CD4-positive, alpha-beta T cell treated with Interleukin-21 for 1 hour (primary cell): Measurements from ENCODE around the gene INIP.
"Not testable (repeated sequence)": the region's sequence is repeated elsewhere in the genome, so short reads cannot be mapped to it uniquely, and the experiment has no call there.

Experiments used
- DNase-seq: peaks from one replicate; pipeline ENCODE4 v3.0.0-alpha.2; 2020

Gene INIP

GRCh38 chr9:112731971-112732370 lies 14.1 kb upstream of the INIP start:
- DNase-seq = no peak

- DNase-seq = no peak
These were observed 10.5 kb upstream of the INIP start for GRCh38 chr9:112728401-112728800.

- DNase-seq = no peak
These were observed 8.5 kb upstream of the INIP start for GRCh38 chr9:112726428-112726827.

GRCh38 chr9:112725961-112726360 lies 8.0 kb upstream of the INIP start:
- DNase-seq = no peak

- not testable (repeated sequence) for DNase-seq
These were observed 4.8 kb upstream of the INIP start for GRCh38 chr9:112722749-112723148.

GRCh38 chr9:112720113-112720780 lies 2.3 kb upstream of the INIP start:
- no peak for DNase-seq

- DNase-seq = no peak
These were observed 1.8 kb upstream of the INIP start for GRCh38 chr9:112719696-112720095.

GRCh38 chr9:112719241-112719691 lies 1.3 kb upstream of the INIP start:
- DNase-seq = no peak

- DNase-seq = no peak
These were observed 5.2 kb downstream of the INIP start for GRCh38 chr9:112712678-112713077.

GRCh38 chr9:112711050-112711689 lies 6.7 kb downstream of the INIP start:
- DNase-seq = no peak

GRCh38 chr9:112705768-112706427 lies 12.0 kb downstream of the INIP start:
- DNase-seq = no peak

GRCh38 chr9:112703304-112703703 lies 14.6 kb downstream of the INIP start:
- no peak for DNase-seq

- no peak for DNase-seq
These were observed 17.8 kb downstream of the INIP start for GRCh38 chr9:112700085-112700484.

GRCh38 chr9:112699230-112699629 lies 18.7 kb downstream of the INIP start:
- DNase-seq = no peak

GRCh38 chr9:112696461-112696860 lies 21.5 kb downstream of the INIP start:
- no peak for DNase-seq

- no peak for DNase-seq
These were observed 23.0 kb downstream of the INIP start for GRCh38 chr9:112694706-112695555.

- no peak for DNase-seq
These were observed 28.7 kb downstream of the INIP start for GRCh38 chr9:112689161-112689740.

GRCh38 chr9:112680731-112681402 lies 37.0 kb downstream of the INIP start:
- DNase-seq = no peak

GRCh38 chr9:112677040-112677439 lies 40.9 kb downstream of the INIP start:
- no peak for DNase-seq

- not testable (repeated sequence) for DNase-seq
These were observed 44.7 kb downstream of the INIP start for GRCh38 chr9:112673221-112673620.

- DNase-seq = no peak
These were observed 46.8 kb downstream of the INIP start for GRCh38 chr9:112670991-112671625.

GRCh38 chr9:112669326-112669725 lies 48.6 kb downstream of the INIP start:
- DNase-seq = no peak
